AG08396 (cell line): ENCODE data around the gene CPNE4.

Experiments
- DNase-seq: peaks from one replicate; pipeline ENCODE4 v3.0.0; 2012; ENCODE audit warnings: low spot score, mixed read lengths

CPNE4 gene

GRCh38 chr3:131796558-131797198, 238.1 kb downstream of the CPNE4 start:
- no peak for DNase-seq

DNA sequence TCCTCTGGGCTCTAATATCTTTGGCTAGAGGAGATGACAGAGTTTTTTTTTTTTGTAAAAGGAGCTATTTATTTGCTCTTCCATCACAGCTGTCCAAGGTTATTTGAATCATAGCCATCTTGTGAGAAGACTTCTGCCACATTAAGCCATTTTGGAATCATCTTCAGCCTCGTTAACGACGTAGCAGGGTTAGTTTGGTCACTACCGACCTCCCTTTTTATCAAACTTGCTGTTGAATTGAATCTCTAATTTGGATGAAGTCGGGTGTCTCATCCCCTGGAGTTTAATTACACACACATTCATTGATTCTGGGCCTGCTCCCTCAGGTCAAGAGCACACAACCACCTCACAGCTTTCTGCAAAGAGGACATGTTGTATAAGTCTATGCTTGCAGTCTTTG, 238.7 kb downstream of the CPNE4 start:
- DNase-seq: no peak

DNA sequence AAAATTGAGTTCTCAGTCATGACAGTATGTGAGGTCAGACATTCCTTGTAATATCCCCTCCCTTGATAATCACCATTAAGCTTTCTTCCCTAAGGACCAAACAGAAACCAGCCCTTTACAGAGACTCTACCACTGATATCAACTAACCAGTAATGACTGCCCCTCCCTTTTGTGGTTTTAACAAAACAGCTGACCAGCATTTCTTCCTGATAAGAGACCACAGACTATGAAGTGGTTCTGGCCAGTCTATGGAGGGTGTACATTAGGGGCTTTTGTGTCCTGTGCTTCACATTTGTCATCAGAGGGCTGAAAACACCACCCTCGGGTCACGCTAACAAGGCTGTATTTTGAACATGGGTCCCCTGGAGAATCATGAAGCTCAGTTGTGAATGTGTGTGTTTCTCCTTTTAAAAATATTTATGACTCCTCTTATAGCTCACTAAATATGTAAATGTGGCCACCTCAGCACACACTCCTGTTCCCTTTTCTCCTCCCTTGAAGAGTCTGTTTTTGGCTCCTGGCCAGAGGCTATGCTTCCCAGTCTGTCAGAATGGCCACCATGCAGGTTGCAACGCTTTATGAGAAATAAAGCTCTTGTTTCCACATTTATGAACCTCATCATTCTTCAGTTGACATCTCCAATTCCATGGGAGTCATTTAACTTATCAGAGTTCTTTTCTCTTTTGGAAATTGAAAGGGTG, 239.3 kb downstream of the CPNE4 start:
- DNase-seq: no peak

DNA sequence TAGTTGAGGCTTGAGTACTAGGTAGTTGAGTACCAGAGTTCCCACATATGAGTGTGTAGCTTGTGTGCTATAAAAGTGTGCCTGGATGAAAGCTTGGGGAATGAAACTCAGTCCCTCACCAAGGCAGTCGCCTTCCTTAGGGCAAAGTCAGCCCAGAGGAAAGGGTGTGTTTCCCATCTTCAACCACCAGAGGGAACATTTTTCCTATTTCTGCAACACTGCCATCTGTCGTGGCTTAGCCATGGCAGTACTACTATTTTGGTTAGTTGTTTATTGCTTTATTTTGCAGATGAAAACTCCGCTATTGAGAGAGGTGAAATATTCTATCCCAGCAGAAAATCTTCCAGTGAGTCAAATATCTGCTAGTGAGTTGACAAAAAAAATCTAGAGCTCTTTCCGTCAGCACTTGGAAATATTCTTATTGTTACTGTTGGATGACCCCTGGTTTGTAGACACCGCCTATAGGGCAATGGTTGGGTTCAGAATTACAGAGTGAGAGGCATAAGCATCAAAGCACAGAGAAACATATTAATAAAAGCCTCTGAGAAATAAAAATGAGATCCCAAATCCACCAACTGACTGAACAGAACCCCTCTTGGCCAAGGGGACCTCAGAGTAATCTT, 239.9 kb downstream of the CPNE4 start:
- DNase-seq: peak; percentile 58

GRCh38 chr3:131793870-131794269, 240.9 kb downstream of the CPNE4 start:
- no peak for DNase-seq

DNA sequence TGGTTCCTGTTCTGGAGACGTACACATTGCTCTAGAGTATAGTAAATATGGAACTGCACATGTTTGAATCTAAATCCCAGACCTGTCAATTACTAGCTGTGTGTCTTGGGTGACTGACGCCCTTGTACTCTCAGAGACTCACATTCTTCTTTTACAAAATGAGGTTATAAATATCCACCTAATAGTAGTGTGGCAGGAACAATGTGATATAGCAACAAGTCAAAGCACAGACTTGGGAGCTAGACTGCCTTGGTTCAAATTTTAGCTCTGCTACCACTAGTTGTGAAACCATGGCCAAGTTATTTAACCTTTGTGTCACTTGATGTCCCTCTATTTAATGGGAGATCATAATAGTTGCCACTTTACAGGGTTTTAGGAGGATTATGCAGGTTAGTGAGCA, 245.6 kb downstream of the CPNE4 start:
- DNase-seq: no peak

- DNase-seq: no peak
Observed at GRCh38 chr3:131786386-131786785, 248.4 kb downstream of the CPNE4 start.

GRCh38 chr3:131782751-131783150, 252.1 kb downstream of the CPNE4 start:
- DNase-seq: no peak

- DNase-seq: no peak
Observed at GRCh38 chr3:131778526-131778925, 256.3 kb downstream of the CPNE4 start.

- DNase-seq: no peak
Observed at GRCh38 chr3:131775650-131776049, 259.2 kb downstream of the CPNE4 start.

DNA sequence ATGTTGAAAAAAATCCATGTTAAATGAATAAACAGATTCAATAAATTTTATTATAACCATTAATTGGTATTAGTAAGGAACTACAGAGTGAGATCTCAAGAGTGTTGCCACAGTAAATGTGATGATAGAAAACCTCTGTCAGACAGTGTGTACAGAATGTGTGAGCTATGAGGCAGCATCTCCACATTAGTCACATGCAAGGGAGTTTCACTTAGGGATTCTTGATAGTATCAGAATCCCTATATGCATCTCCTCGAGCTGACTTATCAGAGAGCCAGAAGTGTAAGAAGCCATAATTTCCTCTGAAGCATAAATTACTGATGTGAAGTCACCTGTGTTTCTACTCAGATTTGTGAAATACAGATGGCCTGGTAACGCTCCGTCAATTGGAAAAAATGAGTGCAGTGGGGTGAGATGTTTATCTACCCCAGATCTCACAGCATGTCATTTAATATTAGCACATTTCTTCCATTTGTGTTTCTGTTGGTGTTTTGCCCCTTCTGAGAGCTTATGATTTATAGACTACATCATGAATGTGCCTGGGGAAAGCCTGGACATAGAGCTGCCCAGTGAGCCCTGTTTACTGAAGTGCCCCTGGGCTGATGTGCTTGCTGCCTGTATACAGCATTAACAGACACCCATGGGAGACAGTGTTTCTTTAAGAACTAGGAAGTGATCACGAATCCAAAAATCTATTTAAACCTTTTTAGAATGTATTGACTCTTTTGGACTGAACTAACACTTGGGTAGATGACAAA, 262.4 kb downstream of the CPNE4 start:
- no peak for DNase-seq

GRCh38 chr3:131762981-131763564, 271.7 kb downstream of the CPNE4 start:
- no peak for DNase-seq

DNA sequence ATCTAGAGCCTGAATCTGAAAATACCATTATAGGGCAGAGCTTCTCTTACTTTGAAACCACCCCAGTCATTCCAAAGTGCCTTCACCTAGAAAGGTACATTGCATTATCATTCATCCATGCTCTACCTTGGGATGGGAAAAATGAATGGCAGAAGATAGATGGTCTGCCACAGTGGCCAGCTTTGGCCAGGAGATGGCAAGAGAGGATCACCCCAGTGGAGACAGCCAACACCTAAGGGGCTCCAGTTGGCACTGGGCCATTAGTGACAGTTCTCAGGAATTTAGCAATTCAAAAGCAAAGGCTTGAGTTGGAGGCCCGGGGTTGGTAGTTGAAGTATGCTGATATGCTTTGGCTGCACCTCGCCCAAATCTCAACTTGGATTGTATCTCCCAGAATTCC, 278.4 kb downstream of the CPNE4 start:
- DNase-seq: no peak

- DNase-seq: no peak
Observed at GRCh38 chr3:131755380-131755779, 279.4 kb downstream of the CPNE4 start.

- no peak for DNase-seq
Observed at GRCh38 chr3:131750256-131750655, 284.6 kb downstream of the CPNE4 start.

DNA sequence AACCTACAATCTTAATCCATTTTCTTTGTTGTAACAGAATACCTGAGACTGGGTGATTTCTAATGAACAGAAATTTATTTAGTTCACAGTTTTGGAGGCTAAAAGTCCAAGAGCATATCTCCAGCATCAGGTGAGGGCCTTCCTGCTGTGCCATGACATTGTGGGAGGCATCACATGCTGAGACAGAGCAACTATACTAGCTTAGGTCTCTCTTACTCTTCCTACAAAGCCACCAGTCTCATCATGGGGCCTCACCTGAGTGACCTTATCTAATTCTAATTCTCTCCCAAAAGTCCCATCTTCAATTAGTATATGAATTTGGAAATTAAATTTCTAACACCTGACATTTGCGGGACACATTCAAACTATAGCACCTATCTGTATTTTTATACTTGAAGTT, 285.0 kb downstream of the CPNE4 start:
- no peak for DNase-seq

GRCh38 chr3:131747466-131747865, 287.3 kb downstream of the CPNE4 start:
- DNase-seq: no peak

GRCh38 chr3:131744765-131745164, 290.0 kb downstream of the CPNE4 start:
- no peak for DNase-seq

DNA sequence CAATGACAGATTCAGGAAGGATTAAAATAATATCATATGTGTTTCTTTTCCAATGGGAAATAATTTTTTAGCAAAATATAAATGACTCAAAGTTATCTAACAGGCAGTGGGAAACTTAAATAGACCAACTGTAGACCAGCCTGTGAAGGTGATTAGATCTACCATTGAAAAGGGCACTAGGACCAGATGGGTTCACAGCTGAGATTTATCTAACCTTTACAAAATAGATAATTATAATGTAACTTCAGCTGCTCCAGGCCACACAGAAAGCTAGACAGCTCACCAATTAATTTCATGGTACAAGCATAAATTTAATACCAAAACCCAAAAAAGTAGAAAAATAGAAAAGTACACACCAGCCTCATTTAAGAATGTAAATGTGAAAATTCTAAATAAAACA, 291.7 kb downstream of the CPNE4 start:
- no peak for DNase-seq

- DNase-seq: no peak
Observed at GRCh38 chr3:131739211-131739610, 295.6 kb downstream of the CPNE4 start.

DNA sequence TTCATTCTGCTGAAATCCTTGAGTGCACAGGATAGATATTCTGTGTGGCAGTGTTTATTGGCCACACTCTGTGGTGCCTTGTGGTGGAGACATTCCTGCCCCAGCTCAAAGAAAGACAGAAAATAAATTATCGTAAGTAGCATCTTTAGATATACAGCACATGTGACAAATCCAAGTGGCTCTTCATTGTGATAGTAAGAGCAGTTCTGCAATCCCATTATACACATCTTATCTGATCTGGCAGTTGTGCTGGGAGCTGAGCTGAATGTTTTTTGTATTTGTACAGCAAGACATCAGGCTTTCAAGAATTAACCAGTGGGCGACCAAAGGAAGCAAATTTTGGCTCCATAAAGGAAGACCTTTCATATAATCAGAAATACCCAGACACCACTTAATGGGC, 296.7 kb downstream of the CPNE4 start:
- no peak for DNase-seq

DNA sequence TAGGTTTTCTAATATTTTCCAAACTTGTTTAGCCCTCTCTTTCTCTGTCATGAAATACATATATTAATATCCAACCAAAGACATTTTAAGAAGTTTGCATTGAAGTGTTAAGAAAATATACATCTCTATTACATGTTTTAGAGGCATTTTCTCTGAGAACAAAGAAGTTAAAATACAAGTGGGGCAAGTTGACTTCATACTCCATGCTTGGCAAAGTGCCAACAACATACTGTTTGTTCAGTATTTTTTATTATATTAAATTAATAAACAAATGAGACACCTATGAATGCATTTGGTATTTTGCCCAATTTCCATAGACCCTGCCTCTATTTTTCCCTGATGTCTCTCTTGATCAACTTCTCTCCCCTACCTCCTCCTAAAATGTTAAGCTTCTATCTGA, 299.3 kb downstream of the CPNE4 start:
- no peak for DNase-seq
